Natural killer cell (primary cell): ENCODE results near the gene RAB6B. TPM values are rescaled to one million over a fixed set of nuclear protein-coding genes. Genes with fewer than 3 reads are reported as not detected.

ENCODE experiments used
- ATAC-seq, 3 donors: fragments of 150-1000 bp in 2 of 3; fragments of 200-7000 bp in 1 of 3; cut with Tn5 transposase; 1 replicate in 1 of 3; 2 replicates in 2 of 3; pipeline ENCODE4 v1.10.0; 2021; ENCODE audit warnings: mild to moderate bottlenecking in 2 of 3, moderate library complexity in 2 of 3
- DNase-seq, 2 donors: peaks; one replicate each; pipeline versions ENCODE4 v3.0.0 to v3.0.0-alpha.2; 2013 to 2021; ENCODE audit warnings: mixed read lengths in 1 of 2
- H3K27ac ChIP-seq: one replicate; pipeline ENCODE4 v1.5.1; 2013; ENCODE audit warnings: mild to moderate bottlenecking, low read length
- H3K27me3 ChIP-seq: one replicate; pipeline ENCODE4 v1.6.1; 2013; ENCODE audit warnings: low read length; ENCODE audit not compliant: control insufficient read depth, insufficient read depth
- H3K36me3 ChIP-seq: one replicate; pipeline ENCODE4 v1.6.1; 2013; ENCODE audit warnings: low read length; ENCODE audit not compliant: control insufficient read depth, insufficient read depth
- H3K4me1 ChIP-seq: one replicate; pipeline ENCODE4 v1.6.1; 2013; ENCODE audit warnings: low read length; ENCODE audit not compliant: control insufficient read depth, insufficient read depth
- H3K4me3 ChIP-seq: one replicate; pipeline ENCODE4 v1.5.1; 2013; ENCODE audit warnings: low read length
- H3K9me3 ChIP-seq: one replicate; pipeline ENCODE4 v1.6.1; 2013; ENCODE audit warnings: low read length; ENCODE audit not compliant: control insufficient read depth, insufficient read depth
- H3K27ac Mint-ChIP-seq, 2 donors: one replicate each; pipeline ENCODE4 v1.8.0; 2022; ENCODE audit warnings: mild to moderate bottlenecking in 2 of 2, mixed read lengths in 2 of 2, moderate library complexity in 1 of 2
- H3K27me3 Mint-ChIP-seq, 2 donors: one replicate each; pipeline ENCODE4 v1.8.0; 2022; ENCODE audit warnings: low read depth in 2 of 2, mixed read lengths in 2 of 2
- H3K36me3 Mint-ChIP-seq: one replicate; pipeline ENCODE4 v1.8.0; 2022; ENCODE audit warnings: mixed read lengths
- H3K4me1 Mint-ChIP-seq, 2 donors: one replicate each; pipeline ENCODE4 v1.8.0; 2022; ENCODE audit warnings: mixed read lengths in 2 of 2
- H3K4me3 Mint-ChIP-seq: one replicate; pipeline ENCODE4 v1.8.0; 2022; ENCODE audit warnings: mild to moderate bottlenecking, moderate library complexity, mixed read lengths
- H3K9me3 Mint-ChIP-seq, 2 donors: one replicate each; pipeline ENCODE4 v1.8.0; 2022; ENCODE audit warnings: mixed read lengths in 2 of 2
- CTCF ChIP-seq: fragments of 200-600 bp; IDR thresholded peaks from one replicate; pipeline ENCODE4 v1.8.0; 2022; ENCODE audit warnings: antibody characterized with exemption
- WGBS: methylation state at CpG from one replicate; pipeline ENCODE4 v1.1.7; 2013; ENCODE audit warnings: missing lambda C conversion rate; ENCODE audit not compliant: insufficient coverage; 5-methylcytosine and 5-hydroxymethylcytosine counted together
- intact Hi-C: fragments of 100-400 bp; cut with micrococcal nuclease; formaldehyde crosslinking; loops from one replicate; pipeline ENCODE4 v1.14.2; 2022
- total RNA-seq, 4 donors: library from RNA; stranded (reverse); fragments of 120-200 nt in 1 of 4; gene quantifications; one replicate each; pipeline versions ENCODE4 v1.2.3 to v1.2.4, GENCODE V29; 2013 to 2022

RAB6B gene
- total RNA-seq, 3 donors from 2014 or later (not counting 1 experiment from before 2014, with no cell fraction given): 1.4 to 2.7 (median 1.6) TPM

GRCh38 chr3:133884887-133885711 is 10.6 kb downstream of the RAB6B start:
- no peak overlapping the region for H3K27ac ChIP-seq
- no peak overlapping the region for H3K4me3 ChIP-seq
- Mint-ChIP-seq H3K27me3 (peaks cover 0 to 7% of the 10 kb centered on the region in 2 donors), H3K36me3 (no peaks in the 10 kb centered on the region), H3K27ac (no peak overlapping the region), H3K4me1 (peaks cover 14 to 20% of the 10 kb centered on the region in 2 donors), H3K9me3 (no peaks in the 10 kb centered on the region), H3K4me3 (no peak overlapping the region)
- H3K36me3 ChIP-seq: no peaks in the 10 kb centered on the region
- TF ChIP-seq CTCF: no peak
- peaks cover 31% of the 10 kb centered on the region for H3K4me1 ChIP-seq
- DNase-seq (no peak), ATAC-seq (no peak)
- no peaks in the 10 kb centered on the region for H3K9me3 ChIP-seq
- intact Hi-C loops: no loop called here
- 89% methylated on average over 11 of the region's 11 CpGs for WGBS
- no peaks in the 10 kb centered on the region for H3K27me3 ChIP-seq

GRCh38 chr3:133884054-133884886 is 11.4 kb downstream of the RAB6B start:
- Mint-ChIP-seq H3K27ac (no peak overlapping the region), H3K36me3 (no peaks in the 10 kb centered on the region), H3K4me3 (no peak overlapping the region), H3K4me1 (peaks cover 15 to 20% of the 10 kb centered on the region in 2 donors), H3K27me3 (peaks cover 0 to 7% of the 10 kb centered on the region in 2 donors), H3K9me3 (no peaks in the 10 kb centered on the region)
- ATAC-seq: no peak
- Histone ChIP-seq H3K27me3 (no peaks in the 10 kb centered on the region), H3K4me1 (peaks cover 35% of the 10 kb centered on the region), H3K27ac (no peak overlapping the region), H3K4me3 (no peak overlapping the region), H3K36me3 (no peaks in the 10 kb centered on the region), H3K9me3 (no peaks in the 10 kb centered on the region)
- WGBS: 91% methylated on average over 6 of the region's 6 CpGs
- no peak for TF ChIP-seq CTCF
- intact Hi-C loops: no loop called here
- no peak for DNase-seq

- no peak overlapping the region for H3K4me3 Mint-ChIP-seq
- peaks cover 15 to 20% of the 10 kb centered on the region in 2 donors for H3K4me1 Mint-ChIP-seq
Measured at GRCh38 chr3:133883641-133884040, 12.0 kb downstream of the RAB6B start.

More at GRCh38 chr3:133883641-133884040, 12.0 kb downstream of the RAB6B start:
- intact Hi-C loops: no loop called here
- H3K4me1 ChIP-seq: peaks cover 35% of the 10 kb centered on the region
- Mint-ChIP-seq H3K27me3 (peaks cover 0 to 7% of the 10 kb centered on the region in 2 donors), H3K27ac (no peak overlapping the region), H3K9me3 (peaks cover 0 to under 1% of the 10 kb centered on the region in 2 donors), H3K36me3 (no peaks in the 10 kb centered on the region)
- no peak for DNase-seq
- no peaks in the 10 kb centered on the region for H3K9me3 ChIP-seq
- TF ChIP-seq CTCF: no peak
- peak overlapping the region; percentile 23 for H3K27ac ChIP-seq
- no peak for ATAC-seq
- no peaks in the 10 kb centered on the region for H3K27me3 ChIP-seq
- no peak overlapping the region for H3K4me3 ChIP-seq
- H3K36me3 ChIP-seq: no peaks in the 10 kb centered on the region
